HFFc6 (cell line): Measurements from ENCODE around the gene MKRN2OS. TPM values are rescaled to one million over a fixed set of nuclear protein-coding genes. Genes with fewer than 3 reads are reported as not detected.

Source experiments
- DNase-seq: peaks from one replicate; pipeline ENCODE4 v3.0.0-alpha.2; 2018
- H3K27ac Mint-ChIP-seq: 2 replicates; pipeline ENCODE4 v1.8.0; 2020; ENCODE audit warnings: mild to moderate bottlenecking, mixed read lengths
- H3K27me3 Mint-ChIP-seq: 2 replicates; pipeline ENCODE4 v1.8.0; 2021; ENCODE audit warnings: mild to moderate bottlenecking, moderate library complexity, mixed read lengths; ENCODE audit not compliant: insufficient read depth
- H3K36me3 Mint-ChIP-seq: 2 replicates; pipeline ENCODE4 v1.8.0; 2021; ENCODE audit warnings: low read depth, mixed read lengths
- H3K4me1 Mint-ChIP-seq: 2 replicates; pipeline ENCODE4 v1.8.0; 2020; ENCODE audit warnings: low read depth, mixed read lengths
- H3K4me3 Mint-ChIP-seq: 2 replicates; pipeline ENCODE4 v1.8.0; 2020; ENCODE audit warnings: mild to moderate bottlenecking, moderate library complexity, mixed read lengths
- H3K9me3 Mint-ChIP-seq: 2 replicates; pipeline ENCODE4 v1.8.0; 2020; ENCODE audit warnings: mild to moderate bottlenecking, mixed read lengths
- CTCF ChIP-seq: fragments of 200-600 bp; sonication (generic); IDR thresholded peaks from 2 replicates; pipeline ENCODE4 v1.5.0; 2021; ENCODE audit warnings: antibody characterized with exemption, mild to moderate bottlenecking
- total RNA-seq, 6 experiments: library from RNA; stranded (reverse); fragmentation: NEBNext Ultra II Directional; extraction: Animal tissue kit (Norgen Biotek cat#: 25700); gene quantifications; 2 replicates in 1 of 6; 3 replicates in 5 of 6; pipeline ENCODE4 v1.2.3, GENCODE V29; 2021

MKRN2OS gene
- total RNA-seq, 6 experiments from 2014 or later: not detected

DNA sequence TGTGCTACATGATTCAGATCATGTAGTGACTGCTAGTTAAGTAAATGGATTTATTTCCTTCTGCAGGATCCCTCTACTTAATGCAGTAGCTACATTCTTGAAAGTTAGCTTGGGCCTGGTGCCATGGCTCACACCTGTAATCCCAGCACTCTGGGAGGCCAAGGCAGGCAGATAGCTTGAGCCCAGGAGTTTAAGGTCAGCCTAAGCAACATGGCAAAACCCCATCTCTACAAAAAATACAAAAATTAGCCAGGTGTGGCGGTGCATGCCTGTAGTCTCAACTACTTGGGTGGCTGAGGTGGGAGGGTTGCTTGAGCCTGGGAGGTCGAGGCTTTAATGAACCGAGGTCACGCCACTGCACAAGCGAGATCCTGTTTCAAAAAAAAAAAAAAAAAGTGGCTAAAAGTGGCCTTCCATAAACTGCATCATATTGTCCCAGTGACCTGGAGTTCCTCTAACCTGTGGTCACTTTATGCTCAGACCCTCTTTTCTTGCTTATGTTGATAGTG lies 39.0 kb downstream of the MKRN2OS start:
- Mint-ChIP-seq H3K4me3 (no peak overlapping the region), H3K36me3 (peaks cover 15% of the 10 kb centered on the region; the same call in 1 of the 2 replicates), H3K27ac (no peak overlapping the region), H3K9me3 (no peaks in the 10 kb centered on the region), H3K27me3 (no peaks in the 10 kb centered on the region; the same call in none of the 2 replicates), H3K4me1 (peaks cover 30% of the 10 kb centered on the region)
- TF ChIP-seq CTCF: no peak
- DNase-seq: no peak

GRCh38 chr3:12503126-12503957 lies 42.0 kb downstream of the MKRN2OS start:
- TF ChIP-seq CTCF: no peak
- DNase-seq: no peak
- Mint-ChIP-seq H3K9me3 (no peaks in the 10 kb centered on the region), H3K36me3 (peaks cover 14% of the 10 kb centered on the region; the same call in 1 of the 2 replicates), H3K27ac (no peak overlapping the region), H3K4me3 (no peak overlapping the region), H3K4me1 (peaks cover 27% of the 10 kb centered on the region), H3K27me3 (no peaks in the 10 kb centered on the region; the same call in 1 of the 2 replicates)

- peak overlapping the region; percentile 19; the same call in 1 of the 2 replicates for H3K27ac Mint-ChIP-seq
- no peaks in the 10 kb centered on the region for H3K27me3 Mint-ChIP-seq
- H3K36me3 Mint-ChIP-seq: peaks cover 17% of the 10 kb centered on the region
- H3K4me1 Mint-ChIP-seq: peaks cover 13% of the 10 kb centered on the region
- no peaks in the 10 kb centered on the region for H3K9me3 Mint-ChIP-seq
- DNase-seq: no peak
- H3K4me3 Mint-ChIP-seq: no peak overlapping the region
- no peak for TF ChIP-seq CTCF
These were observed 43.8 kb downstream of the MKRN2OS start for GRCh38 chr3:12501360-12502020.

DNA sequence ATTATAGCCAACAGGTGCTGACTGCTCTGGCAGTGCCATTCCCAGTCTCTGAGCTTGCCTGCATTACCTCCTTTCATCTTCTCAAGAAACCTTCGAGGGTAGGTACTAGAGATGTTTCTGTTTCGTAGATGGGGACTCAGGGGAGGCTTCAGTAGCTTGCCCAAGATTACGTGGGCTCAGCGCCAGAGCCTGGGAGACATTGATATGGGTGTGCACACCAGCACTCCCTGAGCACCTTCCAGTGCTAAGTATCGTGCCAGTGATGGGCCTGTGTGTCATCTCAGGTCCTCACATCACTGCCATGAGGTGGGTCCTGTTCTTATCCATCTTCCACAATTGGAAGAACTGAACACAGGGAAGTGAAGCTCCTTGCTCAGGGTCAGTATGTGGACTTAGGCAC lies 45.8 kb downstream of the MKRN2OS start:
- no peak for DNase-seq
- no peaks in the 10 kb centered on the region for H3K9me3 Mint-ChIP-seq
- no peaks in the 10 kb centered on the region for H3K27me3 Mint-ChIP-seq
- no peak for TF ChIP-seq CTCF
- peaks cover 17% of the 10 kb centered on the region for H3K36me3 Mint-ChIP-seq
- peaks cover 13% of the 10 kb centered on the region for H3K4me1 Mint-ChIP-seq
- H3K27ac Mint-ChIP-seq: no peak overlapping the region
- H3K4me3 Mint-ChIP-seq: no peak overlapping the region

- peaks cover 9% of the 10 kb centered on the region for H3K36me3 Mint-ChIP-seq
- no peak overlapping the region for H3K27ac Mint-ChIP-seq
- H3K9me3 Mint-ChIP-seq: no peaks in the 10 kb centered on the region
- TF ChIP-seq CTCF: no peak
- H3K27me3 Mint-ChIP-seq: no peaks in the 10 kb centered on the region
- peaks cover 7% of the 10 kb centered on the region for H3K4me1 Mint-ChIP-seq
- no peak for DNase-seq
- no peak overlapping the region for H3K4me3 Mint-ChIP-seq
These were observed 48.9 kb downstream of the MKRN2OS start for GRCh38 chr3:12496453-12496761.
